Neural cell (in vitro differentiated cells): ENCODE measurements around the gene PTPRD.

Experiments used
- TAF1 ChIP-seq: IDR thresholded peaks from 2 replicates; pipeline ENCODE4 v1.6.1; 2012; ENCODE audit warnings: low read depth
- TF ChIP-seq, protein P1 (sequence below): fragments of 450-650 bp; IDR thresholded peaks from 2 replicates; pipeline ENCODE4 v1.5.1; 2014; ENCODE audit warnings: antibody characterized with exemption, mild to moderate bottlenecking, moderate library complexity; ENCODE audit not compliant: poor library complexity, severe bottlenecking

DNA sequence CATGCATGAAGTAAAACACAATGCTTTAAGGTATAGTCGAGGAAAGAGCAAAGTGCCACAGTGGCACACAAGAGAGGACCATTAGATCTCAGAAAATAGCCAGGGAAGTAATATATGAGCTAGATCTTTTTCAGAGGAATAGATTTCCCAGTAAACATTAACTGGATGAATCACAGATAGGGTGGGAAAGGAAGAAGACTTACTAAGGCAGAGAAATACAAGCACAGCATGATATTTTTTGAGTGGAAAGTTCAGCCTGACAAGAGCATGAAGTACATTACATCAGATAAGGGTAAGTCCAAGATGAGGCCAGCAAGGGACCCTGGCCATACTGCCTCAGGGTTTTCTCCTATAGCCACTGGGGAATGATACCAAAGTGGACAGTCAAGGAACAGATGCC lies 2008.6 kb downstream of the PTPRD start:
- TF ChIP-seq, protein P1, sequence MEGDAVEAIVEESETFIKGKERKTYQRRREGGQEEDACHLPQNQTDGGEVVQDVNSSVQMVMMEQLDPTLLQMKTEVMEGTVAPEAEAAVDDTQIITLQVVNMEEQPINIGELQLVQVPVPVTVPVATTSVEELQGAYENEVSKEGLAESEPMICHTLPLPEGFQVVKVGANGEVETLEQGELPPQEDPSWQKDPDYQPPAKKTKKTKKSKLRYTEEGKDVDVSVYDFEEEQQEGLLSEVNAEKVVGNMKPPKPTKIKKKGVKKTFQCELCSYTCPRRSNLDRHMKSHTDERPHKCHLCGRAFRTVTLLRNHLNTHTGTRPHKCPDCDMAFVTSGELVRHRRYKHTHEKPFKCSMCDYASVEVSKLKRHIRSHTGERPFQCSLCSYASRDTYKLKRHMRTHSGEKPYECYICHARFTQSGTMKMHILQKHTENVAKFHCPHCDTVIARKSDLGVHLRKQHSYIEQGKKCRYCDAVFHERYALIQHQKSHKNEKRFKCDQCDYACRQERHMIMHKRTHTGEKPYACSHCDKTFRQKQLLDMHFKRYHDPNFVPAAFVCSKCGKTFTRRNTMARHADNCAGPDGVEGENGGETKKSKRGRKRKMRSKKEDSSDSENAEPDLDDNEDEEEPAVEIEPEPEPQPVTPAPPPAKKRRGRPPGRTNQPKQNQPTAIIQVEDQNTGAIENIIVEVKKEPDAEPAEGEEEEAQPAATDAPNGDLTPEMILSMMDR, result no peak
- no peak for TF ChIP-seq TAF1
